GM12865 (cell line): ENCODE data around the gene TRIL.

Source experiments
- DNase-seq: peaks from one replicate; pipeline ENCODE4 v3.0.0; 2010; ENCODE audit warnings: low read depth
- H3K4me3 ChIP-seq: 2 replicates; pipeline ENCODE4 v1.5.1; 2011; ENCODE audit warnings: mild to moderate bottlenecking, low read depth, low read length, control low read depth
- TF ChIP-seq, protein P1 (sequence below): IDR thresholded peaks from 2 replicates; pipeline ENCODE4 v1.5.1; 2011; ENCODE audit warnings: low read length, control low read depth, low read depth, inconsistent platforms; ENCODE audit not compliant: insufficient read depth; ENCODE audit errors: missing control alignments

TRIL gene

DNA sequence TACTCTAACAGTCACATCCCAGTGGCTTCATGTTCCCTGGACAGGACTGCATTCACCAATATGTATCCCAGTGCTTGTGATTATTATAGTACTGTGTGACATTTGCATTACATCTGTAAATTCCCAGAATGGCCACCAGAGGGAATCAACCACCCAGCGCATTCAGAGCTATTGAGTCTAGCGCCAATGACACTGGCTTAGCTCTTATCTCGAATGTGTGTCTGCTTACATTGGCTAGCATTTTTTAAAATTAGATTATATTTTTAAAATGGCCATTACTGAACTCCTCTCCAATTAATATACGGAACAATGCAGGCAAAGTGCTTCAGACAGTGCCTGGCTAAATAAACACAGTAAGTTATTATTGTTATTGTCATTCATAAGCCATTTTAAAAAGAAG is 36.3 kb downstream of the TRIL start:
- H3K4me3 ChIP-seq: no peak overlapping the region
- peak; percentile 54 for DNase-seq
- TF ChIP-seq, protein P1, sequence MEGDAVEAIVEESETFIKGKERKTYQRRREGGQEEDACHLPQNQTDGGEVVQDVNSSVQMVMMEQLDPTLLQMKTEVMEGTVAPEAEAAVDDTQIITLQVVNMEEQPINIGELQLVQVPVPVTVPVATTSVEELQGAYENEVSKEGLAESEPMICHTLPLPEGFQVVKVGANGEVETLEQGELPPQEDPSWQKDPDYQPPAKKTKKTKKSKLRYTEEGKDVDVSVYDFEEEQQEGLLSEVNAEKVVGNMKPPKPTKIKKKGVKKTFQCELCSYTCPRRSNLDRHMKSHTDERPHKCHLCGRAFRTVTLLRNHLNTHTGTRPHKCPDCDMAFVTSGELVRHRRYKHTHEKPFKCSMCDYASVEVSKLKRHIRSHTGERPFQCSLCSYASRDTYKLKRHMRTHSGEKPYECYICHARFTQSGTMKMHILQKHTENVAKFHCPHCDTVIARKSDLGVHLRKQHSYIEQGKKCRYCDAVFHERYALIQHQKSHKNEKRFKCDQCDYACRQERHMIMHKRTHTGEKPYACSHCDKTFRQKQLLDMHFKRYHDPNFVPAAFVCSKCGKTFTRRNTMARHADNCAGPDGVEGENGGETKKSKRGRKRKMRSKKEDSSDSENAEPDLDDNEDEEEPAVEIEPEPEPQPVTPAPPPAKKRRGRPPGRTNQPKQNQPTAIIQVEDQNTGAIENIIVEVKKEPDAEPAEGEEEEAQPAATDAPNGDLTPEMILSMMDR: peak; percentile 73

DNA sequence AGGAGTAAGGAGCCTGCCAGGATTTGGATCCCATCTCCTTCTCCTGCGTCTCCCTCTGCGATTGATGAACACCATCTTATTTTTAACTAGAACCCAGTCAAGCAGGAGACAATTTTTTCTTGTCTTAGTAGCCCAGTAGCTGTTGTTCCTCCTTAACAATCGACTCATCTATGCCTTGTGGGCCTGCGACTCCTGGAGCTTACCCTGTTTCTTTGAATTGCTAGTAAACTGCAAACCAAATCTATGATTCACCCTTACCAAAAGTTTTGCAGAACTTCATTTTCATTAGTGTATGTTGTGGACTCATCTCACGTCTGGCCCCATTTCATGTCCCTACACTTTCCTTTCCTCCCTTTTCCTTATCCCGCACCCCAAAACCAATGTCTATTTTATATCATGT is 37.7 kb downstream of the TRIL start:
- DNase-seq: no peak
- TF ChIP-seq, protein P1: no peak
- no peak overlapping the region for H3K4me3 ChIP-seq

DNA sequence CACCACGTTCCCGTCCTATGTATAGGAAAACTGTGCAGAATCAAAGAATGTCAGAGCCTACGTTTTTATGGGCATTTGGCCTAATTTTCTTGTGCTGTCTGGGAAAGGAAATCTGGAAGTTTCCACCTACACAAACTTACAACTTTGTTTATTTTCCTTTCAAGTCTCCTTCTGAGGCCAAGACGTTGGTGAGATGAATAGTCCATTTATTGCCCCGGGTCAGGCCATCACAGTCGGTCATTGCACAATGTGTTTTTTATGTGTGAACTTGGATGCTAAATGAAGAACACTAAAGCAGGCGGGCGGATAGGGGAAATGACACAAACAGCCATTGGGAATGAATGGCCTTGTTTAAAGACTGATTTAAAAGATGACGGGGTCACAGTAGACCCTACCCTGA is 38.6 kb downstream of the TRIL start:
- TF ChIP-seq, protein P1: no peak
- H3K4me3 ChIP-seq: no peak overlapping the region
- DNase-seq: no peak

DNA sequence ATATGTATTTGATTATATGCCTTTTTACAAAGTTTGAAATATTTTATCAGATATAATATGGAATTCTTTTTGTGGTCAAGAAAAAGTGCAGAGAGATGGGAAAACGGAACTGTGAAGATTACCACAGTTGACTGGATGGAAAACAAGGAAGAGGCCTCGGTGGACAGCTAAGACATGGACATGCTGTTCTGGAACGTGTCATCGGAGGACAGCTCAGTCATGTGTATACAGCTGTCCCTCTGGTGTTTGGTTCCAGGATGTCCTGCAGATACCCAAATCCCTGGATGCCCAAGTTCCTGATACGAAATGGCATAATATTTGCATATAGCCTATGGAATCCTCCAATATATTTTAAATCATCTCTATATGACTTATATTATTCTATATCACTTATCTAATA is 49.4 kb downstream of the TRIL start:
- DNase-seq: no peak
- TF ChIP-seq, protein P1: no peak
- no peak overlapping the region for H3K4me3 ChIP-seq

DNA sequence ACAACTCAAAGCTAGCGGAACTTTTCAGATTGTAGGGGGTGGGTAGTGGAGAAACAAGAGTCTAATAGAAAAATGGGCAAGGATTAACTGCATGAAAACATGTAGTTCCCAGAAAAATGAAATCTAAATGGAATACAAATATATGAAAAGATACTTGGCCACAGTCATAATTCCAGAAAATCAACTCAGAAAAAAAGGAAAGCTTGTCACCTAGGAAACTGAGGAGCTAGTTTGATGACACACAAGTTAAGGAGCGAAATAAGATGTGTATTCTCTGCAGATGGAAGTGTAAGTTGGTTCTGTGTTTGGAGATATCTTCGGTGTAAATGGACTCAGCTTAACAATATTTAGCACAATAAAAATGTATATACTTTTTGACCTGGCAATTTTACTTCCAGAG is 52.7 kb downstream of the TRIL start:
- H3K4me3 ChIP-seq: no peak overlapping the region
- TF ChIP-seq, protein P1: no peak
- DNase-seq: no peak

DNA sequence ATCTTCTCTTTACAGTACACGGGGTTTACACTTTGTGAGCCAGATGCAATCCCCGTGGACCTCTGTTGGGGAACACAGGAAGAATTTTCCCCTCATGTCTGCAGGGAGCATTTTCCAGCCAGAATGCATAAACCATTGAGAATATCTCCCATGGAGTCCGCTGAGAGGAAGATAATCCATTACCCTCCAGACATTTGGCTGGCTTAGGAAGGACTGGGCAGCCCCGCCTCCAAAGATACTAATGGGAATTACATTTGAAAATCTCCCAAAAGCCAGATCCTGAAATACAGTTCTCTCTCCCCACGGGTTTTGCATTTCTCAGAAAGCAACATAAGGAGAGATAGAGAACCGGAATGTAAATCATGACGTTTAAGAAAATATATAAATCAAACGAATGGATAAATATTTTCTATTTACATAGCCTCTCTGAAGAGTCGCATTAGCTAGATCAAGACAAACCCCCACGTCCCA is 53.5 kb downstream of the TRIL start:
- TF ChIP-seq, protein P1: no peak
- no peak for DNase-seq
- H3K4me3 ChIP-seq: no peak overlapping the region
